Left lobe of liver (tissue), 2 donors: ENCODE measurements around the gene TAT. TPM values are rescaled to one million over a fixed set of nuclear protein-coding genes. Genes with fewer than 3 reads are reported as not detected.
"Not testable (repeated sequence)": the region's sequence is repeated elsewhere in the genome, so short reads cannot be mapped to it uniquely, and the experiment has no call there.

Source experiments
- ATAC-seq: fragments of 200-7000 bp; cut with Tn5 transposase; one replicate; pipeline ENCODE4 v1.9.1; 2020; ENCODE audit warnings: mild to moderate bottlenecking, moderate library complexity
- DNase-seq: peaks from one replicate; pipeline ENCODE4 v3.0.0-alpha.2; 2020; ENCODE audit warnings: low spot score
- total RNA-seq: library from RNA; stranded (reverse); gene quantifications from one replicate; pipeline ENCODE4 v1.2.1, GENCODE V29; 2021
- donor health status: DM: no; HTN: no; CAD: no; lungs with moderate emphysema.
- donor health status: DM: no; HTN: yes; CAD: no.

TAT gene
- total RNA-seq, 1 donor from 2014 or later = 2,689 TPM

DNA sequence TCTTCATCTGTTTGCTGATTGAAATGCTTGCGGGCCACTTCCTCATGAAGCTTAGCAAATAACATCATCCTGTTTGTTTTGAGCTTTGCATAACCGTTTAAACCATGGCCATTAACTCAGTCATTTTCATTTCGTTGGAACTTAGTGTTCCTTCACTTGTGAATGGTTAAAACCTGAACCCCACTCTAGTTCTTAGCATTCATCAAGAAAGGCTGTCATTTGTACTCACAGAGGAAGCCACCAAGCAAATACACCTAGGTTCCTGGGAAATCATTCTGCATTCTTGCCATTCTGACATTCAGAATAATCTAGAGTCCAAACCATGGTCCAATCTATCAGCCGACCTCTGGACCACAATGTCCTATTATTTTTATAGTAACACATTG, 8.4 kb upstream of the TAT start:
- no peak for DNase-seq
- ATAC-seq = peak; percentile 57

DNA sequence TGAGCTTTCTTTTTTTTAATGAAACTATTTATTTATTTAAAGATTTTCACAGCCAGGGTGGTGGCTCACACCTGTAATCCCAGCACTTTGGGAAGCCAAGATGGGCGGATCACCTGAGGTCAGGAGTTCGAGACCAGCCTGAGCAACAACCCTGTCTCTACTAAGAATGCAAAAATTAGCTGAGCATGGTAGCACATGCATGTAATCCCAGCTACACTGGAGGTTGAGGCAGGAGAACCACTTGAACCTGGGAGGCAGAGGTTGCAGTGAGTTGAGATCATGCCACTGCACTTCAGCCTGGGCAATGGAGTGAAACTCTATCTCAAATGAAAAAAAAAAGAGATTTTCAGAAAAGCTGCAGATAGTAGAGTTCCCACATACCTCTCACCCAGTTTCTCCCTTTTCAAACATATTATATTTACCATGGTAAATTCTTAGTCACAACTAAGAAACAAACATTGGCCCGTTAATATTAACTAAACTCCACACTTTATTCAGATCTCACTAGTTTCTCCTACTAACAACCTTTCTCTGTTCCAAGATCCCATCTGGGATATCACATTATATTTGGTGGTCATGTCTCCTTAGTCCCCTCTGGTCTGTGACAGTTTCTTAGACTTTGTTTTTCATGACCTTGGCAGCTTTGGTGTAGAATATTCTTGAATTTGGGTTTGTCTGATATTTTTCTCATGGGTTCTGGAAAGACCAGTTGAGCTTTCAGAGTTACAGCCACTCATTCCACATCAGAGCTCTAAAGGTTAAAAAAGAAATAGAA, 7.8 kb upstream of the TAT start:
- DNase-seq (no peak), ATAC-seq (peak; percentile 18)

DNA sequence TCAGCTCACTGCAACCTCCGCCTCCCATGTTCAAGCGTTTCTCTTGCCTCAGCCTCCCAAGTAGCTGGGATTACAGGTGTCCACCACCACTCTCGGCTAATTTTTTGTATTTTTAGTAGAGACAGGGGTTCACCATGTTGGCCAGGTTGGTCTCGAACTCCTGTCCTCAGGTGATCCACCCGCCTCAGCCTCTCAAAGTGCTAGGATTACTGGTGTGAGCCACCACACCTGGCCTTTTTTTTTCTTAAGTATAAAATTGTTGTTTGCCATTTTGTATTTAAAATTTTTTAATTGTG, 5.6 kb upstream of the TAT start:
- DNase-seq, ATAC-seq: not testable (repeated sequence)

DNA sequence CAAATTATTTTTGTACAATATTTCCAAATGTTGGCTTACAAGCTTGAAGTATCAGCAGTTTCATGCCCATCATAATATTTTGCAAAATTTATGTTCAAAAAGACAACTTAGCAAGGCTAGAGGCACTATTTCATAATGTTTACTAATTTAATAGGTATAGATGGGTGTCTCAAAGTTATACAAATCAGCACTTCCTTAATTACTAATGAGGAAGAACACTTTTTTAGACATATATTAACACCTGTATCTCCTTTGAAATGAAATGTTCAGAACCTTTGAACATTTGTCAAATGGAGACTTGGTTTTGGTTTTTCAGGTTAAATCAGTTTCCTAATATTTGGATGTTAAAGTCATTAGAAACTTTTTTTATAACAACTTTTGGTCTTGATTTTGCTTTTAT, 2.2 kb downstream of the TAT start:
- ATAC-seq (peak; percentile 0), DNase-seq (no peak)

DNA sequence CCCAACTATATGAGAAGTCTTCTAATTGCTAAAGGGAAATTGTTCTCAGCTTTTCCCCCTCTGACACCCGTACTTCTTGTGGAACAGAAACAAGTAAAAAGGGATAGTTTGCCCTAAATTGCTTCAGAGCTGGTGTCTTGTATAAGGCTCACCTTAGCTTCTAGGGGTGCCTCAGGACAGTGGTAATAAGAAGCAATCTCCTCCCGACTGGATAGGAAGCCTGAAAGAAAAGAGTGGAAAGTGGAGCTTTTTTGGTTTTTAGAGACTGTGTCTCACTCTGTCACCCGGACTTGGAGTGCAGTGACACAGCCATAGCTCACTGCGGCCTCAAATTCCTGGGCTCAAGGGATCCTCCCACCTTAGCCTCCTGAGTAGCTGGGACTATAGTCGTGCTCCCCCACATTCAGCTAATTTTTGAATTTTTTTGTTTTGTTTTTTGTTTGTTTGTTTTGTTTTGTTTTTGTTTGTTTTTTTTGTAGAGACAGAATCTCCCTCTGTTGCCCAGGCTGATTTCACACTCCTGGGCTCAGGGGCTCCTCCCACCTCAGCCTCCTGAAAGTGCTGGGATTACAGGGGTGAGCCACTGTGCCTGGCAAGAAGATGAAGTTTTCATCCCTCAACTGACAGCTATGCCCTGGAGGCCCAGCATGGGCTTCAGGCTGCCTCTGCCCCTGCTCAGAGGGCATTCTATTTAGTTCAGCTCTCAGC, 3.4 kb downstream of the TAT start:
- ATAC-seq (peak; percentile 45), DNase-seq (peak; percentile 83)

DNA sequence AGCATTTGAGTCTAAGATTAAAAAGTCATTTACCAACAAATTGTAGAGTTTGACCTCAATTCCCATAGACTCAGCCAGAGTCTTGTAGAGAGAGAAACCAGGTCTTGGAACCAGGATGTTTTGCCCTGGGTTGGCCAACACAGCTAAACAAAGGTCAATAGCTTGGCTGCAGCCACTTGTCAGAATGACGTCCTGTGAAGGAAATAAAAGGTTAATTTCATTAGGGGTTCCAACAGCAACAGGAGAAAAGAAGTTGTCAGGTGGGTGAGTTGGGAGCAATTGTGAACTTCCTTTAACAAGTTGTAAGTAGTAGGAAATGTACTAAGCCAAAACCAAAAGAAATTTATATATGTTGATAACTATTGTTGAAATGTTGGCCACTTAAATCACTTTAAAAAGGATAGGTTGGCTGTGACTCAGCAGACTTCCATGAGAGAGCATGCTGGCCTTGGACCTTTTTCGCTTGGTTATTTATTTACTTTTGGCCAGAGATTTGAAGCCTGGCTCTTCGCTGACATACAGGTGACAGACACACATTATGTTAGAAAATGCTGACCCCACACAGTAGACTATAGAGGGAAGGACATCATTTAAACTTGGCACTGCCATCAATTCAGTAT, 4.3 kb downstream of the TAT start:
- ATAC-seq (peak; percentile 0), DNase-seq (no peak)

DNA sequence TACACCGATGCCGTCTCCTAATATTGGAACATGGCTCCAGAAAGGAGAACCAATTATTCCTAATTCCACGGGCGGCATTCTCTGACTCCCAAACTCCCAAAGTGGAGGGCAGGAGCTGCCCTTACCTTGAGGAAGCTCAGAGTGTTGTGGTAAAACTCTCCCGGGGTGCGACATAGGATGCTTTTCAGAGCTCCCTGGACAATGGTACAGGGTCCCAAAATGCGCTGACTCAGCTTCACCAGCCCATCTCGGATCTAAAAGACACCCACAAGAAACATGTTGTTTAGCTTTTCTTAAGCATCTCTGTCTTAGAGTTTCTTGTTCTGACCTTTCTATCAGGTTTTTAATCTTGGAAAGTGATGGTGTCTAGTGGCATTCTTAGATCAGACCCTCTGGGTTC, 6.7 kb downstream of the TAT start:
- ATAC-seq (no peak), DNase-seq (no peak)

DNA sequence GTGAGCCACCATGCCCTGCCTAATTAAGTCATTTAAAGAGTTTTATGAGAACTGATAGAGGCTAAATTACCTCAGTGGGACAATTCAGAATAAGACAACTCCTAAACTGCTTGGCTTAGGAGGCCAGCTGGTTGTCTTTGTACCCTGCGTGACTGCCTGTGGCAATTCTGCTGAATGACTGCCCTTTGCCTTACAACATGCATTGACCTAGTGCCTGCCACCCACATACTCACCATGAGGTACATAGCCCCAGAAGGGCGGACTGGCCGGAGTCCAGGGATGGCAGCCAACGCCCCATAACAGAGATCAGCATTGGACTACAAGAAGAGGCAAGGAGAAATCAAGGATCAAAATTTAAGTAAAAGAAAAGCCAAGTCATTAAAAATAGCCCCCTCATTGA, 7.3 kb downstream of the TAT start:
- DNase-seq = peak; percentile 82

DNA sequence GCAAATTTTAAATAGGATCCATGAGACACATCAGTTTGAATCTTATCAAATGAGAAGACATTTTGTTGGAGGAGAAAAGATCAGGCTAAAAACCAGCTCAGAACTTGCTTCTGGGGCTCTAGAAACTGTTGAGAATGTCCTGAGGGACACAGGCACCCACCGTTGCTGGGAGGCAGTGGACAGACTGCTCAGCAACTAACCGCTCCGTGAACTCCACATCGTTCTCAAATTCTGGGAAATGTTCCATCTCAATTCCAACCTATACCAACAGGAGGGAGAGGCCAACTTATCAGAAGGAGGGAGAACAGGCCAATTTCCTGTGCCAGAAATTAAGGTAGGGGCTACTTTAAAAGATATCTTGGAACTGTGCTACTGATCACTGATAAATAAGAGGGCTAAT, 8.3 kb downstream of the TAT start:
- ATAC-seq (no peak), DNase-seq (no peak)

More for the DNA sequence above, 7.3 kb downstream of the TAT start:
- peak; percentile 1 for ATAC-seq

DNA sequence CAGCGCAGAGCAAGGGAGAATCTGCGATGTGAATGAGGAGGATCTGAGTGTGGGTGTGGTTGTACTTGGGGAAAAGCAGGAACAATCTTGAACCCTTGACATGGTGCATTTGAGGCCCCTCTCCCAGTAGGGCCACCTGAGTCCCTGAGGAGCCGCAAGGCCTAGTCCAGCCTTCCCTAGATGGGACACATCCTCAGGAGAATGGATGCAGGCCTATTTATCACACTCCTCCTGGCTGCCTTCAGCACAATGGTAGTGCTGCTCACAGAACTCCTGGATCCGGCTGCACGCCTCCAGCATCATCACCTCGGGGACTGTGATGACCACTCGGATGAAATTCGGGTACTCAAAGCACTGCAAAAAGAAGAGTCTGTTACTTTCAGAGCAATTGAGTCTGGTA, 9.0 kb downstream of the TAT start:
- peak; percentile 2 for ATAC-seq
- no peak for DNase-seq

DNA sequence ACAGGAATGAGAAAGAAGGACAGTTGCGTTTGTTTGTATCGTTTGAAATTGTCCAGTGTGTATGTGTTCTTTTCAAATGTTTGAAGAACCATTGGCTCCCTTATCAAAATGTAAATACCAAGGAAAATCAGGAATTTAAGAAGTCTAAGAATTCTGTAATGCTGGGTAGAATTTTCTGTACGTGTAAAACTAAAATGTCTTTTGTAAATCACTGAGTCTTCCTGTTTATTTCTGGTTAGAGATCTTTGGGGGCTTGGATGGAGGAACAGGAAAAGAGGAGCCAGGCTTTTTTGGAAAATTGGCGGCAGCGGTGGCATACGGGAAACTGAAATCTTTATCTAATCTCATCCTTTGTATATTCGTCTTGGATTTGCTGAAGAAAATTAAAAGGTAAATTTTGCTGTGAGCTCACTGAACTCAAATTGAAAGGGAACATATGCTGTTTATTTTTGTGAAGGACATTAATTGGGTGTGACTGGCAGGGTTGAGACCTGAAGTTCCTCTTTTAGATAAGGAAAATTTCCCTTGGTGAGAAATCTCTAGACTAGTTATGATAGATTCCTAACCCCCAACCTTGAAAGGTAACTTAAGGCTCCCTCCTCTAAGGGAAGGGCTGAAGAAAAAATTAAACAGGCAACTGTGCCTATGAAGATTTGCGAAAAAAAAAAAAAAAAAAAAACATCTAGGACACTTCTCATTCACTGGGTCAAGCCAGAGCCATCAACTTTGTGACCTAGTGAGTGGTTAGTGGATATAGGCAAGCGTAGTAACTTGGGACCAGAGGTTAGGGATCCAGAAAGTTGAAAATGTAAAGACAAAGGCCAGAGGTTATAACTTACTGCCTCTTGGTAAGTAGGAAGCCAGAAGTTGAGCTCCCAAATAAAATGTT, 10.8 kb downstream of the TAT start:
- DNase-seq (peak; percentile 69), ATAC-seq (peak; percentile 4)

DNA sequence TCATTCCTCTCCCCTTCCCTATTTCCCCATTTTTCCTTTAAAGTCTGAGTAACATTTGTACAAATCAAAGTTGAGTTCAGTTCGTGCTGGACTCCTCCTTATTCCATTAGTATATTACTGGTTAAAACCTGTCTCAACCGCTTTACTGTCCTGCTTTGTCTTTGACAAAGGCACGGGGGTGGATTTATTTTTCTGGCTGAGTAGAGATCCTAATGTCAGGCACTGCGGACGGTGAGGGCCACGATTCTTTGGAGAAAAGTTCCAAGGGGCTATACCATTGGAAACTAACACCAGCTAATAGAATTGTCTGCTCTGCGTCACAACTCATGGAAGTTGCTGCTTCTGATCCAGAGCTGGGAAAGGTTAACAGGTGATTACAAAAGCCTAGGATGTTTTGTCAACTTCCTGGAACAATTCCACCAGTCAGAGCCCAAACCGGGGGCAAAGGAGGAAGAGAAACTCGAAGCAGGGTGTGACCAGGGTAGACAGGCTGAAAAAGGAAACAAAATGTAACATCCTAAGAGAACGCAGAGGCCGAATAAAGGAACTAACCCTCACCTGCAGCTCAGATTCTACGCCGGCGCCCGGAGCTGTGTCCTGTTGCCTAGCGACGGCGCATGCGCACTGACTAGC, 12.4 kb downstream of the TAT start:
- DNase-seq (no peak), ATAC-seq (peak; percentile 29)

DNA sequence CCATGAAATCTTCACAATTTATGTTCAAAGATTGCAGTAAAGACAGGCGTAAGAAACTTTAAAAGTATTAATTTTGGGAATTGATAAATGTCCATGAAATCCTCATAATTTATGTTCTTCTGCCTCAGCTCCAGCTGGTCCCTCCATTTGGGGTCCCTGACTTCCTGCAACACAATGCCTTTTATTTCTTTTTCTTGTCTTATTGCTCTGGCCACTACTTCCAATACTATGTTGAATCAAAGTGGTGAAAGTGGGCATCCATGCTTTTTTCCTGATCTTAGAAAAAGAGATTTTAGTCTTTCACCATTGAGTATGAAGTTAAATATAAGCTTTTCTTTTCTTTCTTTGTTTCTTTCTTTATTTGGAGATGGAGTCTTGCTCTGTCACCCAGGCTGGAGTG, 14.3 kb downstream of the TAT start:
- DNase-seq (no peak), ATAC-seq (no peak)

DNA sequence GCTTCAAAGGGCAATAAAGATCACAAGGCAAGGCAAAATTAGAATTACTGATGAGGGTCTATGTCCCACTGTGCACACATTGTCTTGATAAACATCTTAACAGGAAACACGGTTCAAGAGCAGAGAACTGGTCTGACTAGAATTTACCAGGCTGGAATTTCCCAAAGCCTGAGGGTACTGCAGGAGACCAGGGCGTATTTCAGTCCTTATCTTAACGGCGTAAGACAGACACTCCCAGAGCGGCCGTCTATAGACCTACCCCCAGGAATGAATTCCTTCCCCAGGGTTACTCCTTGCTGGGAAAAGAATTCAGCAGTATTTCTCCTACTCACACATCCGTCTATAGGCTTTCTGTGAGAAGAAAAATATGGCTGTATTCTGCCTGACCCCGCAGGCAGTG, 15.0 kb downstream of the TAT start:
- not testable (repeated sequence) for ATAC-seq

DNA sequence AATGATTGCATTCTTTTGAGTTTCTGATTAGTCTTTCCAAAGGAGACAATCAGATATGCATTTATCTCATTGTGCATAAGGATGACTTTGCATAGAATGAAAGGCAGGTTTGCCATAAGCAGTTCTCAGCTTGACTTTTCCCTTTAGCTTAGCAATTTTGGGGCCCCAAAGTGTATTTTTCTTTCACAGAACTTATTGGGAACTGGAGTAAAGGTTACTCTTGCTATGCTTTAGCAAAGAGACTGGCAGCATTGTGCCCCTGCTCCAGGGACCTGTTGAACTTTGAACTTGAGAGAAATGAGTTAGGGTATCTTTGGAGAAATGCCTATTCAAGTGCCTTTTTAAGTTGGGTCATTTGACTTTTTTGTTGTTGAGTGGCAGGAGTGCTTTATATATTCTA, 17.0 kb downstream of the TAT start:
- ATAC-seq = no peak

More for the DNA sequence above, 15.0 kb downstream of the TAT start:
- not testable (repeated sequence) for DNase-seq

DNA sequence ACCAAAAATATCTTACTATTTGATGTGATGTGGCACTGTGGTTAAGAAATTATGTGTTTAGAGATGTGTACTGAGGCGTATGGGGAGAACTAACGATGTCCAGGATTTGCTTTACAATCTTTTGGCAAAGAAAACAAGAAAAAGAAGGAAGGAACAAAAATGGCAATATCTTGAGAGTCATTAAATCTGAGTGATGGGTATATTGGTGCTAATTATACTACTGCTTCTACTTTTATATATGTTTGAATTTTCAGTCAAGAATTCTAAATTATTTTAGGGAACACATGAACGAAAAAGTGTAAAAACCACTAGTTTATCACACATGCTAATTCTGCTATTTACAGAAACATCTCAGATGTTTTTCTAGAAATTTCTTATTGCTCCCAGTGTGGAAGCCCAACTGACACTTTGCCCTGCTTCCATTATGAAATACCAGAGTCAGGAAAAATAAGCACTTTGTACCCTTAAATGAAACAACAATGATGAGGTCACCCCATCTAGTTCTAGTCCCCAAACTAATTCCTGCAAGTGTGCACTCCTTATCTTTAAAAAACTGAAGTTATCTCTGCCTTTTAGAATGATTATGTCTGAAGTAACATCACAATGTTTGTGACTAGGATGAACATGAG, 18.8 kb downstream of the TAT start:
- no peak for DNase-seq
- ATAC-seq = peak; percentile 77

More for the DNA sequence above, 17.0 kb downstream of the TAT start:
- DNase-seq = no peak

DNA sequence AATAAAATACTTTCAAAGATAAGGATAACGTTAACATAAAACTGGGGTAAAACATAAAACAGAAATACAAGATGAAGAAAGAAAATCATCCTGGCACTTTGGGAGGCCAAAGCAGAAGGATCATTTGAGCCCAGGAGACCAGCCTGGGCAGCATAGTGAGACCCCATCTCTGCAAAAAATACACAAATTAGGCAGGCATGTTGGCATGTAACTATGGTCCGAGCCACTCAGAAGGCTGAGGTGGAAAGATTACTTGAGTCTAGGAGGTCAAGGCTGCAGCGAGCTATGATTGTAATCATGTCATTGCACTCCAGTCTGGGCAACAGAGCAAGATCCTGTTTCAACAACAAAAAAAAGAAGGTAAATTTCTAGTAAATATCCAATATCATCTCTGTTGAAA, 19.6 kb downstream of the TAT start:
- no peak for DNase-seq
- ATAC-seq = no peak

DNA sequence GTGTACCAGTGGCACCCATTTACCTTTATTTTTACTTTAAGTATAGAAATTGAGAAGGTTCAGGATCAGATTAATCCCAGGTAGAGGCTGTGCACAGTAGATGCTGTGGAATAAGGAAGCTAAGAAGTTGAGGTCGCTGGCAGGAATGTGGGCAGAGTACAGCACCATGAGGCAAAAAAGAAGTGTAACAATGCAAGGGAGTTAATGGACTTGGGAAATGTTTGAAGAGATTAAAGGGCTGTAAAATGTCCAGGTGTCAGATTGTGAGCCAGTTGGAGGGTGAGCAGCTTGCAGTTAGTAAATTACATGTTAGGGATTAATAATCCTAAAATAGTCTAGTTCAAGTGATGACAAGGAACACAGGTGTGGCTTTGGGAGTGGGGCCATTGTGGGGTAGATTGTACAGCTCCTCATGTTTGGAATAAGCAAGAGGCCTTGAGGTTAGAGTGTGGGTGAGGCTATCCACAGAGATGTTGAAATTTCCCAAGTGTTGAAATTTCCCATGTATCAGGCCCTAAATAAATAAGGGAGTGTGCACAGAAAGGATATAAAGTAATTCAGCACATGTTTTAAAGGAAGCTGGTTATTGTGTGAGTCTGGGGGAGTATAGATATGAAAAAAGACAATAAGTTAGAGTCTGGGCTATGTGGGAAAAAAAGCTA, 21.5 kb downstream of the TAT start:
- ATAC-seq (peak; percentile 82), DNase-seq (no peak)

DNA sequence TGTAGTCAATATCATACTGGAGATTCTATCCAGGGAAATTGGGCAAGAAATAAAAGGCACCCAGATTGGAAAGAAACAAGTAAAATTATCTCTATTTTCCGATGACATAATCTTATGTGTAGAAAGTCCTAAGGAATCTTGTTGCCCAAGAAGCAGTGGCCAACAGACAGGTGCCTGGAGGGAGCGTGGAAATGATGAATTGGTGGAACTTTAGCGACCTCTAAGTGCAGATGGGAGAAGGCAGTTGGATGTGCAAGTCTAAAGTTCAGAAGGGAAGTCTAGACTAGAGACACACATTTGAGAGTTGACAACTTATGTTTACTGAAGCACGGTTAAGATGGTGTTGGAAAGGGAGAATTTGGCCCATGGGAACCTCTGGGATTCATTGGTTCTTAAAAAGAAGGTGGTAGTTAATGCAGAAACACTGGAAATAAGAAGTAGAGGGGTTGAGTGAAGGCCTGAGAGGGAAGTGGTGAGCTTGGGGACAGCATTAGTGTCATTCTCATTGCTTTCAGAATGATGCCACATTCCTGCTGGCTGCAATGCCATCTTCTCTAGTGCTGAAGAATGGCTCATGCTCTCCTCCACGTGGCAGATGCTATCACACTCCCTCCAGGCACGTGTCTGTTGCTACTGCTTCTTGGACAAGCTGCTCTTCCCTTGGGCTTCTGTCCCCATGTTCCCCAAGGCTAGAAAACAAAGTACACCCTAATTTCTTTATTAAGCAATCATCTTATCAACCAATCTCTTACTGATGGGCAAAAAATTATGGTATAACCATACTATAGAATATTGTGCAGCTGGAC, 24.0 kb downstream of the TAT start:
- DNase-seq (no peak), ATAC-seq (peak; percentile 48)
